GM12874 (cell line): Measurements from ENCODE around the gene PAX1.

Experiments
- CTCF ChIP-seq: IDR thresholded peaks from 2 replicates; pipeline ENCODE4 v1.5.1; 2011; ENCODE audit warnings: low read depth, mild to moderate bottlenecking, control low read depth, low read length, moderate library complexity; ENCODE audit not compliant: insufficient read depth

The PAX1 gene

GRCh38 chr20:21677261-21677660, 28.2 kb upstream of the PAX1 start:
- no peak for TF ChIP-seq CTCF

- TF ChIP-seq CTCF: no peak
Observed at GRCh38 chr20:21677781-21678180, 27.7 kb upstream of the PAX1 start.

- TF ChIP-seq CTCF: no peak
Observed at GRCh38 chr20:21681234-21681921, 24.1 kb upstream of the PAX1 start.

- no peak for TF ChIP-seq CTCF
Observed at GRCh38 chr20:21681922-21682318, 23.5 kb upstream of the PAX1 start.

GRCh38 chr20:21682521-21682954, 22.9 kb upstream of the PAX1 start:
- no peak for TF ChIP-seq CTCF

GRCh38 chr20:21684671-21685070, 20.8 kb upstream of the PAX1 start:
- TF ChIP-seq CTCF: no peak

- no peak for TF ChIP-seq CTCF
Observed at GRCh38 chr20:21685981-21686380, 19.5 kb upstream of the PAX1 start.
